ENCODE results near the gene SHROOM3.
"Not testable (repeated sequence)": the region's sequence is repeated elsewhere in the genome, so short reads cannot be mapped to it uniquely, and the experiment has no call there.

Gene SHROOM3

DNA sequence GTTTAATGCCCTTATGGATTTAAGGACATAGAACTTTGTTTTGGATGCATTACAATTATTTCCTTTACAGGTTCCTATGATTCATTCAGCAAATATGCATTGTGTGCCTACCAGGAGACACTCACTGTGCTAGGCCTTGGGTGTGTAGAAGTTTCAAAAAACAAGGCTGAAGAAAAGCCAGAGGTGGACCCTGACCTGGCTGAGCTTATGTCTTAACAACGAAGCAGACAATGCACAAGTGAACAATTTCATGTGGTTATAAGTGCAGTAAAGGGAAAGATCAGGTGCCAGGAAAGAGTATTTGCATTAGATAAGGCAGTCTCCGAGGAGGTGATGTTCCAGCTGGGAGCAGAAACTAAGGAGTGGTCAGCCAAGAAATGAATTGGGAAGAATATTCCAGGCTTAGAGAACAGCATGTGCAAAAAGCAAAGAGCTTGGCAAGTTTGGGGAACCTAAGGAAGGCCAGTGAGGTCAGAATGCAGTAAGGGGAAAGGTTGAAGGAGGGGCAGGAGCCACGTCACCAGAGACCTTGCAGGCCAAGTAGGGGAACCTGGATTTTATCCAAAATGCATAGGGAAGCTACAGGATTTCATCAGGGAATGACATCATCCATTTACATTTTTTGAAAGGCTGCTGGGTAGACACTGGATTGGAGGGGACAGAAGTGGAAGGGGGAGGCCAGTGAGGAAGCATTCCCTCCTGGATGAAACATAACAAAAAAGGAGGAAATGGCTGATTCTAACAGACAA is 269.3 kb downstream of the SHROOM3 start:
- DNase-seq, result no peak

DNA sequence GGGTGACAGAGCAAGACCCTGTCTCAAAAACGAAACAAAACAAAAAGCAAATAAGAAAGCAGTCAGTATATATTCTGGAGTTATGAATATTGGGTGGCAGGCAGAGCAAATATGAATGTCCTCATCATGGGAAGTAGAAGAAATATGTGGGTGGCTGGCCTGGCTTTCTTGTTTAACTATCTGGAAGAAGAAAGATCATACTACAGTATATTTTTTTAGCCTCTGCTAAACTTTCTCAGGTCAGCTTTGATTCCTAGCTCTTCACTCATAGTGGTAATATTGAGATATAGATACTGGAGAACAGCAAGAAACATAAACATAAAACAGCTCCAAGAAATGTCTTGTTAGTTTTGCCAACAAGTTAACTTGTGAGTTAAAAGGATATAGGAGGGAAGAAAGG is 270.4 kb downstream of the SHROOM3 start:
- DNase-seq, result no peak

DNA sequence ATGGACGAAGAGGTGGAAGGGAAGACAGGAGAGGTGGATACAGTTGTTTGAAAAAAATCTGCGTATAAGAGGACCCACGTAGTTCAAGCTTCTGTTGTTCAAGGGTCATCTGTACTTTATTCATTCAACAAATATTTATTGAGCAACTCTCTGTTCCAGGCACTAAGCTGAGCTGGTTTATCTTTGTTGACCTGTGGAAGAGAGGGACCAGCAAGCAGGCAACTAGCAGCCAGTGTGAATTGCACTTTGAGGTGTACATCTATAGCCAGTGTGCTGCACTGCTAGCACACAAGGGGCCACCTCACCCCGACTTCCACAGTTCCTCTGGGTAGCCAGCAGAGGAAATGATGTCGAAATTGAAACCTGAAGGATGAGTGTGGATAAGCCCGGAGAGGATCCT is 271.6 kb downstream of the SHROOM3 start:
- DNase-seq, result no peak

DNA sequence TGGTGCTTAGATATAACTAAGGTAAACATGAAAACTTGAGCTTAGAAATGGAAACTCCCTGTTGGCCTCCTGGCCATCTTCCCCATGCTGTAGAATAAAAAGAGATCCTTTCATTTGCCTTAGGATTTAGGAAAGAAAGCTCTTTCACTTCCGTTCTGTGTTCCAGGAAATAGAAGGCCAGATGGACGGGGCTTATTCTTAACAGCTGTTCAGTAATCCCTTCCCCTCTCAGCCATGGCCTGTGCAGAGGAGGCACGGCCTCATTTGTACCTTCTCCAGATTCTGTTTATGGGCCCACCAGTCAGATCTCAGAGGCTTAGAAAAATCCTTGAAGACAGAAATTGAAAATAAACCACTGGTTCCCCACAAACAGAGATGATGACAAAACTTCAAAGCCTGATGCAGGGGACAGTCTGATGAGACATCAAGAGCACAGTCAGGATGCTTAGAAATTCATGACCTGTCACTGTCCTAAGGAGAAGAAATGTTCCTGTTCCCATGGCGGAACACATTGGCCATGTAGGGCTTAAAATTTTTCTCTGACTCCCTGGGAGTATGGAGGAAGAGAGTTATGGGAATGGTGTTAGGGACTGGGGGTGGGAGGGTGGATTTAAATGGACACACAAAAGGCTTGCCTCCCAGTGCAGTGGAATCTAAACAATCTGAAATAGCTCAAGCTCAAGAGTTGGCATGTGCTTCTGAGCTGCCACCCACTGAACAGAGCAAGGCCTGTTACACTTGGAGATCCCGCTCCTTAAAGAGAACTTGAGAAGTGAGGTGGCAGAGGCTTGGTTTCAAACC is 274.1 kb downstream of the SHROOM3 start:
- DNase-seq, result no peak

DNA sequence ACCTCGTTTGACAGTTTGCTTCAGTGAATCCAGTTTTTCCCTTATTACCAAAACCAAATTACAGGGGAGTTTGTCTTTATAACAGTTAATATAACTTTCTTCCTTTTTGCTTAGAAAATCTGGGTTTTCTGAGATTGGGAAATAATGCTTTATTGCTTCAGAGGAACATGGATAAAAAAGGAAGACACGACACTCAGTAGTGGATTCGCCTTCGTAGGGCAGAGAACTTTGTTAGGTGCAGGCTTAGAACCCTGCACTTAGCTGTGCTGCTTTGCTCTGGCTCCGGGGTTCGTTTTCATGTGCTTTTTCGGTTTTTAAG is 274.7 kb downstream of the SHROOM3 start:
- DNase-seq, result no peak

DNA sequence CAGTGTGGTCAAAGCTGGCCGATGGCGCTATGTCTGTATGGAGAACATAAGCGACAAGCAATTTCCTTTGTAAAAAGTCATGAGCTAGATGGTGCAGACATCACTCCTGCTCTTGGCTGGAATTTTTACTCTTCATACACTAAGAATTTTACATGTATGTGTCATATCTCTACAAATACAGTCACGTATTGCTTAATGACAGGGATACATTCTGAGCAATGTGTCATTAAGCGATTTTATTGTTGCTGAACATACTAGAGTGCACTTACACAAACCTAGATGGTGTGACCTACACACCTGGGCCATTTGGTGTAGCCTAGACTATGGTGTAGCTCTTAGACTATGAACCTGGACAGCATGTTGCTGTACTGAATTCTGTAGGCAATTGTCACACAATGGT is 277.5 kb downstream of the SHROOM3 start:
- DNase-seq, result no peak

DNA sequence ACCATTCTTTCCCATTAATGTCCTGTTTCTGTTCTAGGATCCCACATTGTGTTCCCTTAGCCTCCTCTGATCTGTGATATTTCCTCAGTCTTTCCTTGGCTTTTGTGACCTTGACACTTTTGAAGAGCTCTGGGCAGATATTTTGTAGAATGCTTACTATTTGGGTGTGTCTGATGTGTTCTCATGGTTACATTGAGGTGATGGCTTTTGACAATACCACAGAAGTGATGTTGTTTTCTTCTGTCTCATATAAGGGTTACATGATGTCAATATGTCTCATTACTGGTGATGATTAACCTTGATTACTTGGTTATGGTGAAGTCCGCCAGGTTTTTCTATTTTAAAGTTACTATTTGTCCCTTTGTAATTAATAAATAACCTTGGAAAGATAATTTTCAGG is 279.2 kb downstream of the SHROOM3 start:
- DNase-seq, result no peak

DNA sequence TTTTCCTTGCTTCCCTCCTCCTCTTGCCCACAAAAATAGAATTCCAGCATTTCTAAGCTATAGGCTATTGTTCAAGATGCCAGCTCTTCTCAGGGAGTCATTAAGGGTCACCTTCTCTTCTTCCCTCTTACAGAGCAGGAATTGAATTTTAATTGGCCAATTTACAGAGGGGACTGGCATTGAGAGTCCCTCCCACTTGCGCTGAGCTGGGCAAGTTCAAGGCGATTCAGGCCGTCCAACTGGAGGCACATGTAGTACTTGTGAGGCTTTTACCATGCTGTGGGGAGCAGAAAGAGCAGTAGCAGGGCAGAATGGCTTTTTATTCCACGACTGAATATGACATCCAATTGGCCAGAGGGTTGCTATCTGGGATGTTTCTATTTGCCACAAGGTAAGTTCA is 281.0 kb downstream of the SHROOM3 start:
- DNase-seq, result no peak

DNA sequence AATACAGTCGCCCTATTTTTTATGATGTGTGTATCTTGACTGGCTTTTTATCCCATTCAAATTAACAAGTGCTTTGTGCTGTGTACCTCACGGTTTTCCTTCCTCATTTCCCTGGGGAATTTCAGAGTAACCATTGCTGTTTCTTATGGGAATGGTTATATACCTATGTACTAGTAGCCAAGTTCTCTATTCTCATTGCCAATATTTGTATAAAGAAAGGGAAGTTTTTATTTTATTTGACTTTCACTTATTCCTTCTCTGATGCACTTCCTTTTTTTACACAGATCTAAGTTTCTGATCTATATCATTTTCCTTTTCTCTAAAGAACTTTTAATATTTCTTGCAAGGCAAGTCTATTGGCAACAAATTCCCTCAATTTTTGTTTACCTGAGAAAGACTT is 281.6 kb downstream of the SHROOM3 start:
- DNase-seq, result no peak

DNA sequence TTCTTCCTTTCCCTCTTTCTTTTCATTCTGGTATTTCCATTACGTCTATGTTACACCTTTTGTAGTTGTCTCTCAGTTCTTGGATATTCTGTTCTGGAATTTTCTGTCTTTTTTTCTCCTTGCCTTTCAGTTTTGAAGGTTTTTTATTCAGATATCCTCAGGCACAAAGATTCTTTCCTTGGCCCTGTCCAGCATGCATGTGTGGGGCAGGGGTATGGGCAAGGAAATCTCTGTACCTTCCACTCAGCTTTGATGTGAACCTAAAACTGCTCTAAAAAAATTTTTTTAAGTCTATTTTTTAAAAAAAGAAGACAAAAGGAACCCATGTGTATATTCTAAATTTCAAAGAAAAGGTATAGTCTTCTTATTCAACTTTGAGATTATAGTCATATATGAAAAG is 282.4 kb downstream of the SHROOM3 start:
- no peak for DNase-seq

DNA sequence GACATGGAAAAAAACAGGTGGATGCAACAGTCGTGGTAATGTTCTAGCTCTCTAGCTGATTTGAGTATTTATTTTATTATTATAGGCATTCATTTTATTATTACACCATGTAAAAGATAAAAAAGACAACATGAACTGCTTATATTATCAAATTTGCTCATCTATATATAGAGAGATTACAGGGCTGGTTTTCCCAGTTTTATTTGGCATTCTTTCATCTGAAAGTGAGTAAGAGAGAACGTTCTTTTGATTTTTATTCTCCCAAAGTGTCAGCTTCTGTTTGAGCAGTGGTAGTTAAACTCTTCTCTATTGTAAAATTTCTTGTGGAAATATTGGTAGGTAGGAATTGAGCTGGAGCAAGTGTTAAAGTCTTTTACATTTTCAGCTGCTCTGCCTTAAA is 283.0 kb downstream of the SHROOM3 start:
- no peak for DNase-seq

DNA sequence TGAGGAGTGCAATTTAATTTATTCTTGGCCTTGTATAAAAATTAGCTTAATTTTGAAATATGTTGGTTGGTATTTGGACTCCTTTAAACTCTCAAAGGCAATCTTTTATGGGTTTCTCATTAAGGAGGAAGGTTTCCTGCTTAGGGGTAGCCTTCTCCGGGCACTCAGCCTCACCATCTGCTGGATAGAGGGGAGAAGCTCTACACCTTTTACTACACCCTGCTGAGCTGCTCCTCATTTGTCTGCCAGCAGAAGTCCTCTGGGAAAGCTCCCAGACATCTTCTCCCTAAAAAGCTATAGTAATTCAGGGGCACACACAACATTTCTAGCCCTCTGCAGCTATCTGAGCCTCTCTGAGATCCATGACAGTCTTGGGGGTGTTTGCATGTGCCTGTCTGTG is 283.8 kb downstream of the SHROOM3 start:
- no peak for DNase-seq

DNA sequence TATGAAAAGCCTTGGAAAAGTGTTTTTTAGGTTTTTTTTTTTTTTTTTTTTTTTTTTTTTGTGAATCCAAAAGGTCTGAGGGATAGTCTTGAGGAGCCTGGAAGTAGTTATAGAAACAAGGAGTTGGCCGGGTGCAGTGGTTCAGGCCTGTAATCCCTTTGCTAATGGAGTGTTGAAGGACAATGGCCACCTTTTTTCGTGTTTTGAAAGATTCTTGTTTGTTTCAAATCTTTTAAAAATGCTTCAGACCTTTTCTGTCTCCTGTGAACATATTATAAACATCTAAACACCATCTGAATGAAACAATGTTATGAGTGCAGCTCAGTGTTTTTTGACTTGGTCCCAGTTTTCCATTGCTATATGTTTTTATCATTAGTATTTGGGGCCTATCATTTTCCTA is 285.1 kb downstream of the SHROOM3 start:
- no peak for DNase-seq

DNA sequence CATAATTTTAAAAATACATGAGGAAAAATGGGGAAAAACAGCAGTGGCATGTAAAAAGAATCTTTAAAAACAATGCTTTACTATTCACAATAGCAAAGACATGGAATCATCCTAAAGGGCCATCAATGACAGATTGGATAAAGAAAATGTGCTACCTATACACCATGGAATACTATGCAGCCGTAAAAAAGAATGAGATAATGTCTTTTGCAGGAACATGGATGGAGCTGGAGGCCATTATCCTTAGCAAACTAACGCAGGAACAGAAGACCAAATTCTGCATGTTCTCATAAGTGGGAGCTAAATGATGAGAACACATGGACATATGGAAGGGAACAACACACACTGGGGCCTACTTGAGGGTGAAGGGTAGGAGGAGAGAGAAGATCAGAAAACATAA is 287.1 kb downstream of the SHROOM3 start:
- DNase-seq, result not testable (repeated sequence)

DNA sequence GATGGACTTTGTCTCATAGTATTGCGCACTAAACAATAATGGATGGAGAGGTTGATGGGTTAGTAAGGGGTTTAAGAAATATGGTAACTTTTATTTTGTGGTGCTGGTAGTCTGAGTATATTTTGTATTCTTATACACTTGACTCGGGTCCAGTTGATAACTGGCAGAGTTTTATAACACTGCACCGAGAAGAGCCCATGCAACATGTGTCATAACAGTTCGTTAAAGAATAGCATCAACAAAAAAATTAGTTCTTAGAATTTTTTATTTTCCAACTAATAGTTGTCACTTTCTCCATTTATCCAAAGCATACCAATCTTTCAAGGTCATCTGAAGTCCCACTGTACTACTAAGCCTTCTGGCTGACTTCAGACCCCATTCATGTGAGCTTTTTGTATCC is 287.8 kb downstream of the SHROOM3 start:
- no peak for DNase-seq

DNA sequence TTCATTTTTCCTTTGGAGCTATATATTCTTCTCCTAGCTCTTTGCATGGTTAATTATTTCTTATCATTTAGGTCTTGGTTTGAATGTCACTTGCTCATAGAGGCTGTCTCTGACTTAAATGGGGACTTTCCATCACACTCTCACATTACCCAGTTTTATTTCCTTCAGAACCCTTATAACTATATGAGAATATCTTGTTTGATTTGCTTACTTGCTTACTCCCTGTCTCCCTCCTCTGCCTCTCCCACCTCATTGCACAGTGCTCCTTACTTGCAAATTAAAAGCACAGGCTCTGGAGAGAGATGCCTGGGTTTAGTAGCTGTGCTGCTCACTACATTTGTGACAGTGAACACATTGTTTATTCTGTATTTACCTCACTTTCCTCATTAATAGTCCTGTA is 288.3 kb downstream of the SHROOM3 start:
- DNase-seq, result no peak

DNA sequence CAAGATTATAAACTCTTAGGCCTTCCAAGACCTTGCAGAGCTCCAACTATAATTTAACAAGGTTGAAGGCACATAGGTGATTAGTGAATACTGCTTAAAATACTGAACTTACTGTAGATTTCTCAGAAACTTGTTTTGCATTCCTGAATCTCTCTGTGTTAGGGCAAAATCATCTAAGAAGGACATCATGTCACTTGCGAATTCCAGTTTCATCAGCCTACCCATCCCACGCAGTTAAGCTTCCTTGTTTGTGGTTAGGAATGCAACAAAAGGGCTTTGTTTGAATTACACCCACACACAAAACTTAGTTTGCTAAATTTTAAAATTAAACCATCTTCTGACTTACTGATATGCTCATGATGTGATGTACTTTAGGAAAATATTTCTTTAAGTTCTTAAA is 288.9 kb downstream of the SHROOM3 start:
- no peak for DNase-seq

DNA sequence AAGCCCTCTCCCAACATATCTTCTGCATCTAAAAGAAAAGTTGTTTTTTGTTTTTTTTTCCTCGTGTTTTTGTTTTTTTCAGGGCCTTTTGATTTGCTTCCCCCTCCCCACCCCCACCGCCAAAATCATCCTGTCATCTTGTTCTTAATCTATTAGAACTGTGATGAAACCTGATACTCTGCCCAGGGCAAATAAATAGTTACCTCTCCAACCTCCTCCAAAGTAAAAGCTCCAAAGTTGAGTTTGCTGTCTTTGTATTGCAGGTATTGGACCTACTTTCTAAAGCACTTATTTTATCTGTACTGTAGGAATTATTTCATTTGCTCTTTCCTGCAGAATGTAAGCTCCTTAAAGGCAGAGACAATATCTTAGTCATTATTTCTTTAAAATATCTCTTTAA is 290.0 kb downstream of the SHROOM3 start:
- no peak for DNase-seq

DNA sequence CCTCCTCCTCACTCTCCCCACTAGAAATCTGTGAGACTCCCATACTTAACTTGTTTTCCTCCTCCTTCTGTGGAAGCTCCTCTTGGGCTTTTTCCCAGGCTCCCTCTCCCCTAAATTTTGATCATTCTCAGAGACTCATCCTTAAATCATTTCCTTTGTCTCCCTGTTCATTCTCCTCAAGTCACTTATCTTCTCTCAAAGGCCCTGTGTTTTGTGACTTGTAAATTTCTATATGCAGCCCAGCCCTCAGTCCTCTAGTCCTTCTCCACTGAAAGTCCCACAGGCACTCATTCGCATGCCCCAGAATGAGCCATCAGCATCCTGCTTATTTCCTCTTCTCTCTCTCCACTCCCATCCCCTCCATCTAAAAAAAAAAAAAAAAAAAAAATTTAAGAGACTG is 291.1 kb downstream of the SHROOM3 start:
- DNase-seq, result no peak

DNA sequence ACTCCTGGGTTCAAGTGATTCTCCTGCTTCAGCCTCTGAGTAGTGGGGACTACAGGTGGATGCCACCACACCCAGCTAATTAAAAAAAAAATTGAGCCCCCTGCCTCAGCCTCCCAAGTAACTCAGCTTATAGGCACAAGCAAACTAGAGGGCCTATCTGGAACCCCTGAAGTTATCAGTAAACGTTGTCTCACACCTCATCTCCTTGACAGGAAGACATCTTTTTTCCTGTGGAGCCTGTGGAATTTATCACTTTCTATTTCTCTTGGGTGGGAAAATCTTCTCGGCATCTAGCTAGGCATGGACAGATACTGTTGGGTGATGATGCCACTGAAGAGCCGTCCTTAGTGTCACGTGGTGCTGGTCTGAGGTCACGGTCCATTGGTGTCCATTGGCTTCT is 291.6 kb downstream of the SHROOM3 start:
- no peak for DNase-seq

DNA sequence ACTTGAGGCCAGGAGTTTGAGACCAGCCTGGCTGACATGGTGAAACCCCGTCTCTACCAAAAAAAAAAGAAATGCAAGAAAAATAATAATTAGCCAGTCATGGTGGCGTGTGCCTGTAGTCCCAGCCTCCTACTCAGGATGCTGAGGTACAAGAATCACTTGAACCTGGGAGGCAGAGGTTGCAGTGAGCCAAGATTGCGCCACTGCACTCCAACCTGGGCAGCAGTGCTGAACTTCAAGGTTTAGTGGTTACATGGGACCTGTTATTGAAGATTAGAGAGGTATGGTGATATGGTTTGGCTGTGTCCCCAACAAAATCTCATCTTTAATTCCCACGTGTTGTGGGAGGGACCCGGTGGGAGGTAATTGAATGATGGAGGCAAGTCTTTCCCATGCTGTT is 292.9 kb downstream of the SHROOM3 start:
- not testable (repeated sequence) for DNase-seq

DNA sequence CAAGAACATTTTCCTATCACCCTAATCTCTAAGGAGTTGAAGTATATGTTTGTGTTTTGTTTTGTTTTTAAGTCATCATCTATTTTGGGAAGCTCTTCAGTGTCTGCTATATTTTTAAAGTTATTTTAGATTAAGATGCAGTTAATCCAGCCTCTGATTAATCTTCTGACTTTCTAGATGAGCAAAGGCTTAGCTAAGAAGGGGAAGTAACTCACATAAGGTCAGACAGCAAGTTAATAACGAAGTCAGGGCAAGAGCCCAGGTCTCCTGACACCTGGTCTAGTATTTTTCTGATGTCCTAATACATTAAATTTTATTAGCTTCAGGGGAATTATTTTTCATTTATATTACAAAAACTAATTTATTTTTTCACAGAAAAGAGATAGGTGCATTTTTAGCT is 294.4 kb downstream of the SHROOM3 start:
- DNase-seq, result no peak

DNA sequence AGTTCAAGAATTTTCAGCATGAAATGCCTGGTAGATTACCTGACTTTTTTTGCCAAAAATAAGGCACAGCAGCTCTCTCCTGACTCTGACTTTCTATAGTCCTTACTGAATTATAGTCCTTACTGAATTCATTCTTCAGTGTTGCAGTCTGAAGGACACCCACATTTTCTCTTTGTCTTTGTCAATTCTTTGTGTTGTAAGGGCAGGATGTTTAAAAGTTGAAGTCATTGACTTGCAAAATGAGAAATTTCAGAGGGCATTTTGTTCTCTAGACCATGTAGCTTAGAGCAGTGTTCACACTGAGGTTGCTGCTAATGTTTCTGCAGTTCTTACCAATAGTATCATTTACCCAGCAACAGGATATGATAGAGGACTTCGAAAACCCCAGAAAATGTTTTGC is 295.0 kb downstream of the SHROOM3 start:
- DNase-seq, result no peak

DNA sequence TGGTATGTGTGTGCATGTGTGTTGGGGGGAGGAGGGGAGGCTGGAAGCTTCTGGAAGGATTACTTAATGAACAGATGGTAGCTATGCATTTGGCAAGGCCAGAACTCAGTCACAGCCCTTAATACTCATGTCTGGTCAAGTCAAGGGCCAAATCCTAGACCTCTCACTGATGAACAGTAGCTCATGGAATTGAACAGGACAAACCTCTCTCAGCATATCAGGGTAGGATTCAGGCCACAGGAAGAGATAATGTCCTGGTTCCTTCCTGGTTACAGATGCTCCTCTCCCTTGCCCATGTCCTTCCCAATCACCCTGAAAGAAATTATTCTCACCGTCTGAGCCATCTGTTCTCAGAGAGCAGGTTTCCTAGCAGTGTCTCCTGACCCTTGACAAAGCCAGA is 297.2 kb downstream of the SHROOM3 start:
- DNase-seq, result no peak

Data from NK-92 treated with Interleukin-12 subunit alpha and Interleukin-12 subunit beta, amount 100 ng/mL, for 24 hours (cell line).